ENCODE results near the gene PPP1R12B. TPM values are rescaled to one million over a fixed set of nuclear protein-coding genes. Genes with fewer than 3 reads are reported as not detected.

PPP1R12B gene
- total RNA-seq, 4 donors from 2014 or later = 197 to 386 (median 303) TPM

- Histone ChIP-seq H3K27ac (no peak overlapping the region), H3K4me1 (no peaks in the 10 kb centered on the region), H3K36me3 (no peaks in the 10 kb centered on the region), H3K9me3 (no peaks in the 10 kb centered on the region), H3K4me3 (no peak overlapping the region), H3K27me3 (no peaks in the 10 kb centered on the region)
- DNase-seq = no peak
- intact Hi-C loops (cut with DNase I; ENCODE audit: low total_unique reads) = no loop called here
- no peak for TF ChIP-seq POLR2A (IDR thresholded peaks at IDR 0.05)
- TF ChIP-seq CTCF (IDR thresholded peaks at IDR 0.05) = no peak
These were observed 24.8 kb upstream of the PPP1R12B start for GRCh38 chr1:202323731-202324130.

GRCh38 chr1:202324646-202325045, 23.9 kb upstream of the PPP1R12B start:
- H3K27ac ChIP-seq = no peak overlapping the region
- no peak for TF ChIP-seq POLR2A (IDR thresholded peaks at IDR 0.05)
- no peak for TF ChIP-seq CTCF (IDR thresholded peaks at IDR 0.05)
- H3K4me3 ChIP-seq = no peak overlapping the region
- H3K36me3 ChIP-seq = no peaks in the 10 kb centered on the region
- intact Hi-C loops (cut with DNase I; ENCODE audit: low total_unique reads) = no loop called here
- H3K4me1 ChIP-seq = no peaks in the 10 kb centered on the region
- H3K27me3 ChIP-seq = no peaks in the 10 kb centered on the region
- no peak for DNase-seq
- no peaks in the 10 kb centered on the region for H3K9me3 ChIP-seq

GRCh38 chr1:202329891-202330290, 18.6 kb upstream of the PPP1R12B start:
- Histone ChIP-seq H3K4me1 (no peaks in the 10 kb centered on the region), H3K27me3 (no peaks in the 10 kb centered on the region), H3K36me3 (no peaks in the 10 kb centered on the region), H3K9me3 (no peaks in the 10 kb centered on the region), H3K27ac (no peak overlapping the region), H3K4me3 (no peak overlapping the region)
- no peak for DNase-seq
- intact Hi-C loops (cut with DNase I; ENCODE audit: low total_unique reads) = no loop called here
- TF ChIP-seq POLR2A (IDR thresholded peaks at IDR 0.05) (no peak), CTCF (IDR thresholded peaks at IDR 0.05) (no peak)

GRCh38 chr1:202333861-202334260, 14.6 kb upstream of the PPP1R12B start:
- no peak overlapping the region for H3K4me3 ChIP-seq
- no peaks in the 10 kb centered on the region for H3K9me3 ChIP-seq
- no peaks in the 10 kb centered on the region for H3K36me3 ChIP-seq
- no peak for DNase-seq
- no peaks in the 10 kb centered on the region for H3K4me1 ChIP-seq
- intact Hi-C loops (cut with DNase I; ENCODE audit: low total_unique reads) = no loop called here
- no peak overlapping the region for H3K27ac ChIP-seq
- TF ChIP-seq CTCF (IDR thresholded peaks at IDR 0.05) (no peak), POLR2A (IDR thresholded peaks at IDR 0.05) (no peak)
- H3K27me3 ChIP-seq = no peaks in the 10 kb centered on the region

GRCh38 chr1:202343652-202344349, 4.7 kb upstream of the PPP1R12B start:
- Histone ChIP-seq H3K9me3 (no peaks in the 10 kb centered on the region), H3K36me3 (no peaks in the 10 kb centered on the region), H3K27me3 (no peaks in the 10 kb centered on the region), H3K4me1 (peaks cover 0 to 3% of the 10 kb centered on the region in 2 donors), H3K4me3 (no peak overlapping the region), H3K27ac (no peak overlapping the region)
- intact Hi-C loops (cut with DNase I; ENCODE audit: low total_unique reads) = loop anchor here (10.0 kb wide), 1 partner anchor 261 kb away; no protein-coding TSS in a partner anchor
- DNase-seq = no peak
- TF ChIP-seq CTCF (IDR thresholded peaks at IDR 0.05) (peak; percentile 57 to 78 (median 72)), POLR2A (IDR thresholded peaks at IDR 0.05) (no peak)

Data from uterus (tissue), 4 donors.